ENCODE data around the gene ACTR3. TPM values are rescaled to one million over a fixed set of nuclear protein-coding genes. Genes with fewer than 3 reads are reported as not detected.

The ACTR3 gene
- total RNA-seq, 4 donors from 2014 or later = 163 to 198 (median 188) TPM

GRCh38 chr2:113986762-113987290 lies 96.9 kb downstream of the ACTR3 start:
- Histone ChIP-seq H3K27ac (replicated peaks in 1 of 4) (no peak overlapping the region), H3K36me3 (no peaks in the 10 kb centered on the region), H3K27me3 (no peaks in the 10 kb centered on the region), H3K9me3 (no peaks in the 10 kb centered on the region), H3K4me1 (no peaks in the 10 kb centered on the region), H3K4me3 (no peak overlapping the region)
- 81% methylated on average over 4 of the region's 4 CpGs for WGBS
- no peak for TF ChIP-seq CTCF (IDR thresholded peaks at IDR 0.05)
- no peak for TF ChIP-seq POLR2A (IDR thresholded peaks at IDR 0.05; ENCODE audit: low read depth)
- TF ChIP-seq POLR2AphosphoS5 (IDR thresholded peaks at IDR 0.05) = no peak
- no peak for TF ChIP-seq EP300 (IDR thresholded peaks at IDR 0.05)
- DNase-seq (ENCODE audit: extremely low spot score) = no peak
- intact Hi-C loops (cut with DNase I) = no loop called here

DNA sequence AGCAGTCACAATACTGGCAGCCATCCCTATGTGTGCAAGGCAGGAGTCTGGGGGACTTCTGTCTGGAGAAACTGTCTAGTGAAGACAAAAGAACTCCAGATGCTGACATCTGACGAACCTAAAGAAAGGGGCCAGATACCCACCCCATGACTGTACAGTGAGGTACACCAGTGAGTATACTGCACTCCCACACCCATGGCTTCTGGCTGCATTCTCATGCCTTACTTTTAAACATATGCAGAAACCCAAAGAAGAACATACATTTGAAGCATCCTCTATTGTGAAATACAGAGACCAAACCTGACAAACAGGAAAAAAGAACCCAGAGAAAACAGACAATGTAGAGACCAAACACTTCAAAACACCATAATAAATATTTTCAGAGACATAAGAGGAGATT lies 102.2 kb downstream of the ACTR3 start:
- H3K4me1 ChIP-seq = no peaks in the 10 kb centered on the region
- no peak for DNase-seq (ENCODE audit: extremely low spot score)
- H3K27me3 ChIP-seq = no peaks in the 10 kb centered on the region
- H3K4me3 ChIP-seq = no peak overlapping the region
- WGBS = 64% methylated on average over 1 of the region's 1 CpG
- H3K9me3 ChIP-seq = no peaks in the 10 kb centered on the region
- intact Hi-C loops (cut with DNase I) = no loop called here
- no peaks in the 10 kb centered on the region for H3K36me3 ChIP-seq
- H3K27ac ChIP-seq (replicated peaks in 1 of 4) = no peak overlapping the region
- TF ChIP-seq EP300 (IDR thresholded peaks at IDR 0.05) (no peak), POLR2AphosphoS5 (IDR thresholded peaks at IDR 0.05) (no peak), POLR2A (IDR thresholded peaks at IDR 0.05; ENCODE audit: low read depth) (no peak), CTCF (IDR thresholded peaks at IDR 0.05) (no peak)

DNA sequence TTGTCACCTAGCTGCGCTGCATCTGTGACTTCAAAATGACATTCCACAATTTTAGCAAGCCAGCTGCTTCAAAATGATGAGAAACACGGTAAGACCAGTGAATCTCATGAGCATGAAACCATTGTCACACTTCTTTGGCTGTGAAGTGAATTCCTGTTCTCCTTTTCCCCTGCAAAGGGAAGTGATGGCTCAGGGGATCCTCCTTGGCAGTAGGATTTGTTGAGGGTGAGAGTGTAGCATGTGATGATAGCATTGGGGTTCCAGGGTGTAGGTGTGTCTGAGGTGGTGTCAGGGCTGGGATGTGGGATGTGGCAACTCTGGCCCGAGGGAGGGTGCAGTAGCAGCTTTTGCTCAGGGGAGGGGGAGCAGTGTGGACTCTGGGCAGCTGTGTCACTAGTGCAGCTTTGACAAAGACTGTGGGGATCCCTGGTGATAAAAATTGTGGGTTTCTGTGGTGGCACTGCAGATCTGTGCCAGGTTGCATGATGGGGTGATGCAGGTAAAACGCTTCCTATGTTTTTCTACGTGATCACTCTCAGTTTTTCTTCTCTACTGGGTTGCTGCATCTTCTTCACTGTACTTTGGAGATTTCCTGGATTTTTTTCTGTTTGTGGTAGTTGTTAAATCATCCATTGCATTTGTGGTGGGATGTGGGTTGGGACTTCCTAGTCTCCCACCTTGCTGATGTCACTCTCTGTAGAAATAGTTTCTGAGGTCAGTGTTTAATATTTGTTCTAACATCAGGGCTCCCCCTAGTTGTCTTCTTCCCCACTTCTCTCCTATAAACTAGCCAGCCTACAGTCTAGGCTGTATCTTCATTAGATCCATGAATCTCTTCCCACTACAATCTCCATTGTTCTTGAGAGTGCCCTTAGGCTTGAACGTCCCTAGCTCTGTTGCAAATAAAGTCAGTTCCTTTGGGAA lies 107.0 kb downstream of the ACTR3 start:
- Histone ChIP-seq H3K4me1 (no peaks in the 10 kb centered on the region), H3K36me3 (no peaks in the 10 kb centered on the region), H3K4me3 (no peak overlapping the region), H3K27me3 (no peaks in the 10 kb centered on the region), H3K9me3 (no peaks in the 10 kb centered on the region), H3K27ac (replicated peaks in 1 of 4) (no peak overlapping the region)
- 86% methylated on average over 6 of the region's 6 CpGs for WGBS
- peak; percentile 21 for DNase-seq (ENCODE audit: extremely low spot score)
- intact Hi-C loops (cut with DNase I) = no loop called here
- TF ChIP-seq EP300 (IDR thresholded peaks at IDR 0.05) (no peak), CTCF (IDR thresholded peaks at IDR 0.05) (no peak), POLR2AphosphoS5 (IDR thresholded peaks at IDR 0.05) (no peak), POLR2A (IDR thresholded peaks at IDR 0.05; ENCODE audit: low read depth) (no peak)

GRCh38 chr2:114001152-114001551 lies 111.3 kb downstream of the ACTR3 start:
- peak; percentile 70 for DNase-seq (ENCODE audit: extremely low spot score)
- WGBS = 70% methylated on average over 5 of the region's 5 CpGs
- no peaks in the 10 kb centered on the region for H3K9me3 ChIP-seq
- intact Hi-C loops (cut with DNase I) = no loop called here
- no peaks in the 10 kb centered on the region for H3K4me1 ChIP-seq
- no peak overlapping the region for H3K4me3 ChIP-seq
- TF ChIP-seq EP300 (IDR thresholded peaks at IDR 0.05) (no peak), POLR2AphosphoS5 (IDR thresholded peaks at IDR 0.05) (no peak), POLR2A (IDR thresholded peaks at IDR 0.05; ENCODE audit: low read depth) (no peak), CTCF (IDR thresholded peaks at IDR 0.05) (no peak)
- no peak overlapping the region for H3K27ac ChIP-seq (replicated peaks in 1 of 4)
- H3K36me3 ChIP-seq = no peaks in the 10 kb centered on the region
- no peaks in the 10 kb centered on the region for H3K27me3 ChIP-seq
